Esophagus squamous epithelium (tissue), 5 donors: ENCODE measurements around the gene SFTPB. TPM values are rescaled to one million over a fixed set of nuclear protein-coding genes. Genes with fewer than 3 reads are reported as not detected.
A peak's percentile ranks its signal among the peaks of the same experiment; 100 is the strongest.

Experiments used
- DNase-seq: peaks from one replicate; lab custom pipeline; 2025; lab: John Stamatoyannopoulos, UW
- H3K27ac ChIP-seq, 4 donors: fragments of 200-600 bp; sonication (generic); one replicate each; pipeline ENCODE4 v1.5.1; 2016 to 2019; ENCODE audit warnings: mild to moderate bottlenecking in 1 of 4
- H3K27me3 ChIP-seq, 4 donors: fragments of 200-600 bp; sonication (generic); 1 replicate in 3 of 4; 2 replicates in 1 of 4; pipeline versions ENCODE4 v1.5.1 to v1.6.0; 2017 to 2021; ENCODE audit warnings: antibody characterized with exemption in 1 of 4
- H3K36me3 ChIP-seq, 3 donors: fragments of 200-600 bp; sonication (generic); one replicate each; pipeline ENCODE4 v1.5.1; 2016 to 2019
- H3K4me1 ChIP-seq, 3 donors: fragments of 200-600 bp; sonication (generic); one replicate each; pipeline ENCODE4 v1.5.1; 2017 to 2019
- H3K4me3 ChIP-seq, 4 donors: fragments of 200-600 bp; sonication (generic); 1 replicate in 3 of 4; 2 replicates in 1 of 4; pipeline ENCODE4 v1.5.1; 2016 to 2019; ENCODE audit warnings: mild to moderate bottlenecking in 2 of 4, moderate library complexity in 1 of 4
- H3K9me3 ChIP-seq, 3 donors: fragments of 200-600 bp; sonication (generic); one replicate each; pipeline ENCODE4 v1.5.1; 2016 to 2019
- CTCF ChIP-seq, 6 experiments: fragments of 450-650 bp in 4 of 6; fragments of 200-600 bp in 2 of 6; sonication (generic) in 2 of 6; IDR thresholded peaks; one replicate each; pipeline ENCODE4 v1.5.1; 2016 to 2019; ENCODE audit warnings: antibody characterized with exemption in 6 of 6, mild to moderate bottlenecking in 4 of 6, moderate library complexity in 4 of 6
- POLR2A ChIP-seq, 4 donors: fragments of 450-650 bp; IDR thresholded peaks; one replicate each; pipeline ENCODE4 v1.6.1; 2017; ENCODE audit warnings: antibody characterized with exemption in 4 of 4, mild to moderate bottlenecking in 4 of 4, moderate library complexity in 3 of 4
- WGBS, 2 donors: methylation state at CpG; one replicate each; pipeline ENCODE4 v1.1.5; 2018; 5-methylcytosine and 5-hydroxymethylcytosine counted together
- intact Hi-C: fragments of 100-400 bp; cut with DNase I; formaldehyde crosslinking; loops from one replicate; pipeline ENCODE4 v1.15.0; 2022
- total RNA-seq, 4 donors: library from RNA; depleted of rRNA; stranded (reverse); fragments of >200 nt; gene quantifications; one replicate each; pipeline ENCODE4 v1.1.0, GENCODE V29; 2016
- donor health status: DM: yes; HTN: yes; CAD: no.

SFTPB gene
- total RNA-seq, 4 donors from 2014 or later = not detected

- WGBS, 2 donors = 65 to 66% methylated on average over 15 to 16 of the region's 19 CpGs
- intact Hi-C loops = no loop called here
- TF ChIP-seq POLR2A (IDR thresholded peaks at IDR 0.05) (no peak), CTCF (IDR thresholded peaks at IDR 0.05) (no peak)
- no peaks in the 10 kb centered on the region for H3K27me3 ChIP-seq
- peaks cover 17 to 67% (median 21%) of the 10 kb centered on the region in 3 donors for H3K4me1 ChIP-seq
- no peak overlapping the region for H3K4me3 ChIP-seq
- peak overlapping the region; percentile 22 to 85 (median 75) for H3K27ac ChIP-seq
- DNase-seq = no peak
- no peaks in the 10 kb centered on the region for H3K9me3 ChIP-seq
- H3K36me3 ChIP-seq = no peaks in the 10 kb centered on the region
Observed at GRCh38 chr2:85710687-85711577, 42.9 kb upstream of the SFTPB start.

DNA sequence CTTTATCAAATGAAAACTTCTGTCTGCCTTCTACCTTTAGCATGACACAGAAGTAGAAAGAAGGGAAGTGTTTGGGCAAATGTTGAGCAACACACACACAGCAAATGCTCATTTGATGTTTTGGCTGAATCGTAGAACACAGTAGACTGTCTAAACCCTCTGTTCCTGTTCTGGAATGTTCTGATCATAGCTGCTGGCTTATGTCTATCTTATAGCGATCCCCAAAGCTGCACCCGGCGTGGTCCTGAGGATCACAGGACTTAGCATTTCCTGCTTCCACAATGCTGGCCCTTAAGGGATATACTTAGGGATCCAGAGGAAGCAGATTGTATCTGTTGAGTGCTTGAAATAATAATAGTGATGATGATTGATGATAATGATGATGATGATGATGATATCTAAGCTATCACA lies 41.4 kb upstream of the SFTPB start:
- TF ChIP-seq POLR2A (IDR thresholded peaks at IDR 0.05) (no peak), CTCF (IDR thresholded peaks at IDR 0.05) (no peak)
- DNase-seq = no peak
- Histone ChIP-seq H3K27ac (peak overlapping the region in 3 of 4 donors; percentile 70 to 85 (median 80)), H3K36me3 (no peaks in the 10 kb centered on the region), H3K9me3 (no peaks in the 10 kb centered on the region), H3K4me1 (peaks cover 21 to 77% (median 30%) of the 10 kb centered on the region in 3 donors), H3K4me3 (no peak overlapping the region), H3K27me3 (no peaks in the 10 kb centered on the region)
- 48 to 56% methylated on average over 4 of the region's 4 CpGs for WGBS, 2 donors
- intact Hi-C loops = no loop called here

DNA sequence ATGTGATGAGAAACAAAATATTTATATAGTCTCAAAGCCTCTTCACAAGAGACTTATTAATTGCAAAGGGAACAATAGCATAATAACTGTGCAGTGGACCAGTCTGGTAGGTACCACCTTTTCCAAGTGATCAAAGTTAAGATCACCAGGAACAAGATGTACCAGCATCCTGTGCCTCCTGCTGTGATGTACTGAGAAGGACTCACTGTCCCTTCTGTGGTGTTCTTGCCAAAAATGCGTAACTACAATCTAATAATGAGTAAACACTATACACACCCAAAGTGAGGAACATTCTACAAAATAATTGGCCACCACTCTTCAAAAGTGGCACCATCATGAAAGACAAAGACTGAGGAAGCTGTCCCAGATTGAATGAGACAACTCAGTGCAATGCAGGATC lies 40.6 kb upstream of the SFTPB start:
- TF ChIP-seq CTCF (IDR thresholded peaks at IDR 0.05) = no peak
- no peak for TF ChIP-seq POLR2A (IDR thresholded peaks at IDR 0.05)
- Histone ChIP-seq H3K9me3 (no peaks in the 10 kb centered on the region), H3K27ac (peak overlapping the region in 3 of 4 donors; percentile 51 to 80 (median 70)), H3K27me3 (no peaks in the 10 kb centered on the region), H3K4me1 (peaks cover 21 to 73% (median 30%) of the 10 kb centered on the region in 3 donors), H3K4me3 (no peak overlapping the region), H3K36me3 (no peaks in the 10 kb centered on the region)
- DNase-seq = no peak
- intact Hi-C loops = no loop called here
- 15 to 57% methylated on average over 1 of the region's 1 CpG for WGBS, 2 donors

- peak overlapping the region in 3 of 4 donors; percentile 21 to 74 (median 70) for H3K27ac ChIP-seq
- H3K27me3 ChIP-seq = no peaks in the 10 kb centered on the region
- H3K4me1 ChIP-seq = peaks cover 15 to 65% (median 27%) of the 10 kb centered on the region in 3 donors
- TF ChIP-seq POLR2A (IDR thresholded peaks at IDR 0.05) (no peak), CTCF (IDR thresholded peaks at IDR 0.05) (peak; percentile 58 to 91 (median 82))
- no peak for DNase-seq
- 1% methylated on average over 10 of the region's 10 CpGs for WGBS, 2 donors
- intact Hi-C loops = no loop called here
- H3K4me3 ChIP-seq = no peak overlapping the region
- no peaks in the 10 kb centered on the region for H3K9me3 ChIP-seq
- no peaks in the 10 kb centered on the region for H3K36me3 ChIP-seq
Observed at GRCh38 chr2:85707304-85707703, 39.3 kb upstream of the SFTPB start.

- intact Hi-C loops = no loop called here
- DNase-seq = no peak
- no peak for TF ChIP-seq CTCF (IDR thresholded peaks at IDR 0.05)
- TF ChIP-seq POLR2A (IDR thresholded peaks at IDR 0.05) = no peak
- 74 to 80% methylated on average over 7 to 10 of the region's 10 CpGs for WGBS, 2 donors
- Histone ChIP-seq H3K4me3 (no peak overlapping the region), H3K36me3 (no peaks in the 10 kb centered on the region), H3K4me1 (peaks cover 15 to 67% (median 27%) of the 10 kb centered on the region in 3 donors), H3K27me3 (no peaks in the 10 kb centered on the region), H3K27ac (peak overlapping the region; percentile 21 to 83 (median 72)), H3K9me3 (no peaks in the 10 kb centered on the region)
Observed at GRCh38 chr2:85706599-85707296, 38.7 kb upstream of the SFTPB start.
